NCI-H1048 (cell line): ENCODE measurements around the gene CDCP2.

ENCODE experiments used
- DNase-seq: peaks from one replicate; lab custom pipeline; 2025; lab: John Stamatoyannopoulos, UW

Gene CDCP2

DNA sequence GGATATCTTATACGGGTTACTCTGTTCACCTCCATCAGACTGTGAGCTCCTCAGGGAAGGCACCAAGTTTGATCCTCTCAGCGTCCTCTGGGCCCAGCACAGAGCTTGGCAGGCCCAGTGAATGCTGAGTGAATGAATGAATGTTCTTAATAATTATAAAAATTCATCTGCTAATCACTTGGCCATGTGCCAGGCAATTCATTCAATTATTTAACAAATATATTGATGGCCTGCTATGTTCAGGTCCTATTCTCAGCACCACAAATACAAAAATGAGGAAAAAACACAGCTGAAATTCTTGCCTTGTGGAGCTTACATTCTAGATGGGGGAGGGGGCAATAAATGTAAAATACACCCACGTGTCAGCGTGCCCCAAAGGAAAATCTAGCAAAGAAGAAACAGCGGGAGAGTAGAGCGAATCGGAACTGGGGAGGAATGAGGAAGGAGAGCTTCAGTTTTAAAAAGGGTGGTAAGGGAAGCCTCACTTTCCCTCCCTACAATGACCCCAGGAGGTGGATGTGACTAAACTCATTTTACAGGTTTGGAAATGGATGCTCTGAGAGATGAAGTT, 15.8 kb downstream of the CDCP2 start:
- DNase-seq = no peak

DNA sequence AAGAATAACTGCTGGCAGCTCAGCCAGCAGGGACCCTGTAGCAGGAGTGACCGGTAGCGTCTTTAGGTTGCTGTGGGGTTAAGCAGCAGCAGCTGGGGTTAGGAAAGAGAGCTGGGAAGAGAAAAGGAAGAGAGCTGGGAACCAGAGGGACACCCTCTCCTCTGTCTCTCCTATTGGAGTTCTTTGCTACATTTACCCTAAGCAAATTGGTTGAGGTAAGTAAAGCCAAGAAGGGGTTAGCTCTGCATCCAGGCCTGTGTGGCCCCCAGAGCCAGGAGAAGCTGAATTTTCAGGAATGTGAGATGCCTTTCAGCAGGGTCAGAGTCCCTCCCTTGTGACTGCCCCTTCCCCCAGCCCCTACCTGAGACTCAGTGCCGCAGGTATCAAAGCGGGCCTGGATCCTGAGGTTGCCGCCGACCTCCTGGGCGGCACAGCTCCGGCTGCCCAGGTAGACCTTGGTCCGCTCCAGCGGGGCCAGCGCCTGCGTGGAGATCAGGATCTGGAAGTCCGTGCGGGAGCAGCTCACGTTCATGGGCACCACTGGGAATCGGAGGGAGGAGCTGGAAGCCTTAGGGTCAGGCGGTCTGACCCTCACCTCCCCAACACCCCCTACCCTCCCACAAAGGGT, 16.4 kb downstream of the CDCP2 start:
- DNase-seq = no peak

DNA sequence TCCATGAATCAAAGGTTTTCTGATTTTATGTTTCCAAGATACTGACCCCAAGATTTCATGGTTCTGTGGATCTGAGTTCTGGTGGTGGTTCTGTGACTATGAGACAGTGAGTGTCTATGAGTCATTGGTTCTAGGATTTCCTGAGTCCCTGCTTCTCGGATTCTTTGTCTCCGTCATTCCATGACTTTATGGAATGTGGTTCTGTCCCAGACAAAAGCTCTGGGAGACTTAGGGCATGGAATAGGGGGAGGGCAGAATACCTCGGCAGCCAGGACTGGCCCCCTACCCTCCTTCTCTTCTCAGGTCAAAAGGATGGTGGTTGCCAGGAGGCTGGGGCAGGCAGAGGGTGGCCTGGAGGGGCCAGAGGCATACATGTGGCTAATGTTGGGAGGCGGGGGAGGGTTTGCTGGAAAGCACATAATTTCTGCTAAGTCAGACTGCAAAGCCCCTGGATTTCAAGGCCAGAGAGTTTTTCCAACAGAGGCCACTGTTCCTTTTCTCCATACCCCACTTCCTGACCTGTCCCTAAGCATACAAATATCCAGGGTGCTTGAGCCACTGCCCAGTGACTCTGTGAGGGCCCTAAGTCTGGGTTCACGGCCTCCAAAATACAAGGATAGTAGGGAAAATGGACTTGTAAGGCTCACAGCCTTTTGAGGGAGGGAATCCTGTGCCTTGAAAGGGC, 17.2 kb downstream of the CDCP2 start:
- no peak for DNase-seq

DNA sequence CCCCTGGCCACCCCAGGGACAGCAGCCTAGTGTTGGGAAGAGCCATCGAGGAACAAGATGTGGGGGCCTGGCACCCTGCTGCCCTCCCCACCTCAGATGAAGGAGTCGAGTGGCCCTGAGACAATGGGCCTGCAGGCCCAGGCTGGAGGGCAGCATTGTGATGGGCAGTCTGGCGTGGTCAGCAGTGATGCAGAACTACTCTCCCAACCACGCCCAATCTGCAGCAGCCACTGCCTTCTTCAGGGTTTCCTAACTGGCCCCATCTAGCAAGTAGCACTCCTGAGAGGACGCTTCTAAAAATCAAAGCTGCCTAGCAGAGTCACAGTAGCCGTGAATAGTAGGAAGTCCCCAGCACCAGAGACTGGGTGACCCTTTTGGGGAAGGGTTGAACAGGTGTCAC, 18.5 kb downstream of the CDCP2 start:
- DNase-seq = no peak

DNA sequence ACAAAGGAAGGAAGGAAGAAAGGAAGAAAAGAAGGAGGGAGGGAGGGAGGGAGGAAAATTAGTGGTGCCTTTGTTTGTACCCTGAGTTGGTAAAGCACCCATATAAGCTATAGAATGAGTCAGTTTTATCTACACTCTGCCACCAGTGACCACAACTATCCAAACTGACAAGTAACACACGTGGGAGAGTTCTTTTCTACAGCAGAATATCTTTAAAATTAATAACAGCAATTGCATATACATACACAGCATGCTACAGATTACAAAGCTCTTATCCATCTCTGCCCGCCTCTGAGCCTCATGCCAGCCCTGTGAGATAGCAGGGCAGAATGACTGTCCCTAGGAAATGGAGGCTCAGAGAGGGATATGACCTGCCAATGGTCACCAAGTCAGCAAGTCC, 20.3 kb downstream of the CDCP2 start:
- DNase-seq = no peak

DNA sequence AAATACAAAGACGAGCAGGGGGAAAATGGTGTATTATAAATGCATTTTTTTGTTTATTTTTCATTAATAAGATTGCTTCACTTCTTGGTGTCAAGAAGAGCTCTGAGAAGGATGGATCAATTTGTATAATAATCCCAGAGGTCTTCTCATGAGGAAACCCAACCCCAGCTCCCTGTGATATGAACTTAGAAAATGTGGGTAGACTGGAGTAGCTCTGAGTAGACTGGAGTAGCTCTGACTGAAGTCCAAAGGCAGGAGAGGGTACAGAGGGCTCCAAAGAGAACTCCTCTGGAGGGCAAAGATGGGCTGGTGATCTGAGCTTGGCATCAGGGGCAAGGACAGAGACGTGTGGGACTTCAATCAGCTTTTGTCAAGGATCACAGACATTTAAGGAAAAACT, 21.4 kb downstream of the CDCP2 start:
- DNase-seq = no peak

DNA sequence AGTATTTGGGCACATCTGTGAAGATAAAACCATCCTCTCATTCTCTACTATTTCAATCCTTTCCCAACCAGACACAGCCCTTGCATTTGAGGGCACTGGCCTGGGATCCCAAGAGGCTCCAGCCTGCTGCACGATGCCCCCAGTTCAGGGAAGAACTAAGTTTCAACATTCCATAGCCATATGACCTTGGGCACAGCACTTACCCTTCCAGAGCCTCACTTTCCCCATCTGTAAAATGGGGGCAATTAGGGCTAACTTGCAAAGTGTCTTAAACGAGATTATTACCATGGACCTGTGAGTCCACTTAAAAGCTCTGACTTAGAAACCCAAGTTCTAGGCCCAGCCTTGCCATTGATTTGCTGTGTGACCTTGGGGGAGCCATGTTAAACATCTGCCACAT, 22.9 kb downstream of the CDCP2 start:
- no peak for DNase-seq

DNA sequence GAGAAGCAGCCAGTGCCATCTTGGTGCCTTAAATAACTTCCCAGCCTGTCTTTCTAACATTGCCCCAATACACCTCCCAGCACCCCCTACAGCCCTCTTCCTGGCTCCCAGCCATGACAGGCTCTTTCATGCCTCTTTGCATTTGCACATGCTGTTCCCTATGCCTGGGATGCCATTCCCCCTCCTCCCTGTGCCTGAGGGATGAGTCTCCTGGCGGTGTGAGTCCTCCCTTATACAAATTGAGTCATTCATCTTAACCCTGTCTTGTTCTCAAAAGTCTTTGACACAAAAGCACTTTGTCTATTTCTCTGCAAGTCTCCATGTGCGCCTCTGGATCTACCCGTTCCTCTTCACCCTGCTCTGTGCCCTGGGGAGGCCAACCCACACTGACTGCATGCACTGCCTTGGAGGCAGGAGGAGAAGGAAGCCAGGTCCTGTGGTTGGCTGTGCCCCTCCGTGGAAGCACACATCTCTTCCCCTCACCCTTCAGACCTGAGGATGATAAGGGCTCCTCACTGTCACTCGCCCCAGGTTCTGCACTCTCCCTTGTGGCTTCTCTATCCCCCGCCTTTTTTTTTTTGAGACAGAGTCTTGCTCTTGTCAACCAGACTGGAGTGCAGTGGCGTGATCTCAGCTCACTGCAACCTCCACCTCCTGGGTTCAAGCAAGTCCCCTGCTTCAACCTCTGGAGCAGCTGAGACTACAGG, 25.1 kb downstream of the CDCP2 start:
- DNase-seq = no peak

DNA sequence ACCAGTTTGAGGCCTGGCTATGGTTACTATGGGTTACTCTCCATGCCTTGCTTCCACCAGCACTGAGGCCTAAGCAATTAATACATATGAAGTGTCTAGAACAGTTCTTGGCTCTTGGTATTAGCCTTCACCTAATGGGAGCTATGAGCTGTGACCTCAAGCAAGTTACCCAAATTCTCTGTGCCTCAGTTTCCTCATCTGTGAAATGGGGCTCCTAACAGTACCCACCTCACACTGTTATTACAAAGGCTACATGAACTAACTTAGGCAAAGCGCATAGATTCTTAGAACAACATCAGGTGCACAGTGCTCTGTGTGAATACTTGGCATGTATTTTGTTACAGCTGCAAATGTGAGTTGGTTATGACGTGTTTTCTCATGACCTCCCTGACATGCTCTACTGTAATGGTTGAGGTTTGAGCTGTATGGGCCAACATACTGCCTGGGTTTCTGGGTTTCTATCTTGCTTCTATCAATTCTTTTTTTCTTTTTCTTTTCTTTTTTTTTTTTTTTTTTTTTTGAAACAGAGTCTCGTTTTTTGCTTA, 26.5 kb downstream of the CDCP2 start:
- DNase-seq = no peak

DNA sequence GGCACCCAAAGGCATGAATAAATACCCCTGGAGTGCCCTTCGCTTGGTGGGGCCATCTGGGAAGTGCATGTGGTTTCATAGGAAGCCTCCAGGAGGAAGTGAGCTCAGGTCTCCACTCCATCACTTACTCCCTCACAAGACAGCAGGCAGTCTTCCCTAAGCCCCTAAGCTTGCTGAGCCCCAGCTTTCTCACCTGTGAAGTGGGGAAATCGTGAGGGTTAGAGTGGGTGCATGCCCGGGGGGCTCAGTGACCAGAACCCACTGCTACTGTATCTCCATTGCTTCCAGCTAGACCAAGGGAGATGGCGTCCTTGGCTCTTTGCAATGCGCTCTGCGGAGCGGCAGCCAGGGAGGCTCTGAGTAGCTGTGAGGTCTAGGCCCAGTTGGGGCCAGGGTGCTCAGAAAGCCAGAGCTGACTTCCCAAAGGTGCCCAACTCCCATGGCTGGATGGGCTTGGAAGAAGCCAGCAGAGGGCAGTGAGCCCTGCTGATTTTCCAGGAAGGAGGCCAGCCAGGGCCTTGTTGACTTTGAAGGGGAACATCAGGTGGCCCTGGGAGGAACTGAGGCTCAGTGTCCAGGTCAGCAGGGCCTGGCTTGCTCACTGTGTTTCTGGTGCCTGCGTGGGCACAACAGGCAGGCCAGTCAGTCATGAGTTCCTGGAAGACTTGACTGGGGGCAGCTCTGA, 27.3 kb downstream of the CDCP2 start:
- DNase-seq = no peak

DNA sequence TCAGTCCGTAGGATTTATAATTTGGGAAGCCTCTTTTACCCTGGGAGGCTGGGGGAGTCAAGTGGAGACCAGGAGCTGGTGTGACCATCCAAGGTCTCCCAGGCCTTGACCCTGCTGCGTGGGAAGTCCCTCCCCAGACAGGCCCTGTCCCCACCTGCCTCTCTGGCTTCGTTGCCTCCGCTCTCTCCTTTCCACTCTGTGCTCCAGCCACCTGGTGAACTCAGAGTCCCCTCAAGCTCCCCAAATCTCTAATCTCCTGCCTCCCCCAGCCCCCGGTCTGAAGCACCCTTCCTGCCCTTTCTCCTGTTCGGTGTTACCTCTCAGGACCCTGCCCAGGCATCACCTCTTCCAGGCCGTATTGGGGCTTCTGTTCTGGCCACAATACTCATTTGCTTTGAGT, 27.9 kb downstream of the CDCP2 start:
- no peak for DNase-seq

DNA sequence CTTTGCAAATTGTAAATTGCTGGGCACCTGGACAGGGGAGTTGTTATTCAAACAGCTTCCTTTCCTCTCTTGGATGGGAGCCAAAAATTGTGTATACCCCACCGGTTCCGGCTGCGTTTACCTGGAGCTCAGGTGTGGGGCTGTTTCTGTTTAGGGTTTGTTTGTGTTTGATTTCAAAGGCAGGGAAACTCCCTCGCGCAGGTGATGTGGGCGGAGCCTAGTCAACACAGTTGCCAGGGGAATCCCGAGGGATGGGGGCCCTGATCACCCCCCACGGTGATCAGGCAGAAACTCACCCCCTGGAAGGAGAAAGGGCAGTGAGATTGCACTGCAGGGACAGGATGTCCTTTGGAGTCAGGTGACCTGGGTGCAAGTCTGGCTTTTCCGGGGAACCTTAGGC, 28.3 kb downstream of the CDCP2 start:
- DNase-seq = no peak

DNA sequence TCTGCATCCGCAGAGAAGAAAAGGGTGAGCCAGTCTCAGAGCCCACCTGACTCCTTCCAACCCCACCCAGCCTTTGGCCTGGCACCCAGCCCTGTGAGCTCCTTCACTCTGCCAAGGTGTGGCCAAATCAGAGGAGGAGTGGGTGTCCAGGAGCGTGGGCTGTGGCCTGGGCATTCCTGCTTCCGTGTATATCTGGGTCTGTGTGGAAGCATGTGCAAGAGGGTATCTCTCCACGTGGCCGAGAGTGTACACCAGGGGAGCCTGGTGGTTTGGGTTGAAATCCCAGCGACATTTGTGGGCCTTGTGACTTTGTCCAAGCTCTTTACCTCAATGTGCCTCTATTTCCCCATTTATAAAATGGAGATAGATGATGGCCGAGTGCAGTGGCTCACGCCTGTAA, 29.8 kb downstream of the CDCP2 start:
- no peak for DNase-seq

DNA sequence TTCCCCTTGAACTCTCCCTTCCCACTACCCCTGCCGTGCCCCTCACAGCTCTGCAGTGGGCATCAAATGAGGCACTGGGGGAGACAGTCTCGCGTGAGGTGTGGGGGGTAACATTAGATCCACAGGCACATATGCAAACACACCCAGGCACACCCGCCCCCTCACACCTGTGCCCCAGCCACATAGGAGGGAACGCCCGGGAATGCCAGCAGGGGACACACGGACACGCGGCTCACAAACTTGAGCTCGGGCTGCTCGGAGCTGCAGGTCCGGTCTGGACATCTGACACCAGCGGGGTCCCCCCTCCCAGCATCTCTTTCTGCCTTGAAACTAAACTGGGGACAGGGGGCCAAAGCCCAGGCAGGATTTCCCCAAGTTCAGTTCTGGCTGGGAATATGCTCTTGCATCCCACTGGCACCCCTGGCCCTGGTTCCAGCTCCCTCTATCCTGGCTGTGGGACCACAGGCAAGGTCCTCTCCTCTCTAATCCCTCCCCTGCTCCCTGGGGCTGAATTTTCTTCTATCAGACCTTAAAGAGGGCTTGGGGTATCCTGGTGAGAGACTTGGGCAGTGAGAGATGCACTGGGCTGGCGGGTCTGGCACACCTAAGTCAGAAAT, 30.6 kb downstream of the CDCP2 start:
- no peak for DNase-seq

DNA sequence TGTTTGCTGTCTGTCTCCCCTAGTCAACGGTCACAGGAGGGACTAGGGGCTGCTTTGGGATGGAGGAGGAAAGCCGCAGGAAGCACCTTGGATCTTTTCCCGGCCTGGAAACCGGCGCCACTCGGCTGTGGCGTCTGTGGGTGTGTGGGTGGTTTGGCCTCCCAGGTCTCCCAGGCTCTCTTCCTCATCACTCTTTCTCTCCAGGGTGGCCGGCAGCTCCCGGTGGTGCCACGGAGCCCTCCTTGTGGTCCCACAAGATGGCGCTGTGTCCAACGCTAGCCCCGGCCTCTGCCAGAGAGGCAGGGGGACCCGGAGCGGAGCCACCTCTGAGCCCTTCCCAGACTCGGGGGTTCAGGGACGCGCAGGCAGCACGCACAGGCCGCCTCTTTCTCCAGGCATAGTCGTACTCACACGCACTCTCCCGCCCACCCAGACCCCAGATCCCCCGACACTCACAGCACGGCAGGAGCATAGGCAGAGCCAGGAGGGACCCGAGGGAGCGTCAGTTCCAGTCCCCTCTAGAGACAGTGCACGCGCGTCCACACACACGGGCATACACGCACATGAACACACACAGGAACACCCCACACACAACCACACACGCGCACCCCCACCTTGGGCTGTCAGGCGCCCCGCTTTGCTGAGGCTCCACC, 31.2 kb downstream of the CDCP2 start:
- DNase-seq = peak; percentile 10

DNA sequence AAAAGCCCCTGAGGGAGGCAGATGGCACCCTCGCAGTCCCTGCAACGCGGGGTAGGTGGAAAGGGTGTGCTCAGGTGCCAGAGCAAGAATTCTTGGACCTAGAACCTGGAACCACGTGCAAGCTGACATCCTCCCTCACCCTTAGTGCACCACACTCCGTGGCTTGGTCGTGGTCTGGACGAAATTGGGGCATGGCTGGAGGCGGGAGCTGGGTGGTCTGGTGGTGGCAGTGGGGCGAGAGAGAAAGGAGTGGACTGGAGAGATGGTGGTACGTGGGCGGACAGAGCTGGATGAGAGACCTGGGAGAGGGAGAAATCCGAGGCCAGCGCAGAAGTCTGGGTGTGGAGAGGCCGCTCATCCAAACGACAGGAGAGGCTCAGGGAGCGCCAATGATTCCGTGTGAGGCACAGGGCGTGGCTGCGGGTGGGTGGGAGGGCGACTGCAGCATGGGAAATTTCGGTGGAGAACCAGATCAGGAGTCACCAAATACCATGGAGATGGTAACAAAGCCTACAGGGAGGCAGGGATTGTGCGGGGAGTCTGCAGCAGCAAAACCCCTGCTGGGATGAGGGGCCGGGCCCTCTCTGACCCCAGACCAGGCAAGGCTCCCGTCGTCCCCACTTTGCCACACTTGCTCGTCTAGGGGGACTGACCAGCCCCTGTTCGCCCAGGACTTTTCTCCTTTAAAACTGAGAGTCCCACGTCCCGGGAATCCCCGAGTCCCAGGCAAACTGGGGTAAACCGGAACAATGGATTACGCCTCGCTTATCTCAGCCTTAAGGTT, 31.9 kb downstream of the CDCP2 start:
- no peak for DNase-seq

DNA sequence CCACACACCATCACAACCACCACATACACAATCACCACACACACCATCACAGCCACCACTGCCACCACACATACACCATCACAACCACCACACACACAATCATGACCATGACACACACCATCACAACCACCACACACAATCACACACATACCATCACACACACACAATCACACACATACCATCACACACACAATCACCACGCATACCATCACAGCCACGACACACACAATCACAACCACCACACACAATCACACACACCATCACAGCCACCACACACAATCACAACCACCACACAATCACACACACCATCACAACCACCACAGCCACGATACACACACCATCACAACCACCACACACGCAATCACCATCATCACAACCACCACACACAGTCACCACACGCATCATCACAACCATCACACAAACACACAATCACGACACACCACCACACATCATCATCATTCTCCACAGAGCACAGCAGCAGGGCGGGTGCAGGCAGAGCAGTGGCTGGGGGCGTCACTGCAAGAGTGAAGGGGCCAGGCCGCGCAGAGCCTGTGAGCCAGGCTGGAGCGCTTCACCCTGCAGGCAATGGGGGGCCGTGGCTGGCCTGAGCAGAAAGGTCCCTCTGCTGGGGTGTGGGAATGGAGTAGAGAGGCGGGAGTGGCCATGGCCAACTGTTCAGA, 32.6 kb downstream of the CDCP2 start:
- no peak for DNase-seq

DNA sequence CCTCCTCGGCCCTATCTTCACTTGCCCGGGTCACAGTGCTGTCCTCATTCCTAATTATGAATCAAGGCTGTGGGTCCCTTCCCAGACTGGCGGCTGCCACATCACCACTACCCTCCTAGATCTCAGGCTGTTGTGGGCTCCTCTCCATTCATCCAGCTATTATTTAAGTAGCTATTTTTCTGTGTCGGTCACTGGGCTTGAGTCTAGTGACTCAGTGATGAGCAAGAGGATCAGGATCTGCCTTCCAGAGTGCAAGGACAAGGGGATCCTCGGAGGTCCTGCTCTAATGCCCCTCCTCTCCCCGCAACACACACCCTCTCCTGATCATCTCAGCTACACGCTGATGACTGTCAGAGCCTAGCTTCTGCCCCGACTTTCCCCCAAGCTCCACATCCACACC, 34.1 kb downstream of the CDCP2 start:
- DNase-seq = no peak

DNA sequence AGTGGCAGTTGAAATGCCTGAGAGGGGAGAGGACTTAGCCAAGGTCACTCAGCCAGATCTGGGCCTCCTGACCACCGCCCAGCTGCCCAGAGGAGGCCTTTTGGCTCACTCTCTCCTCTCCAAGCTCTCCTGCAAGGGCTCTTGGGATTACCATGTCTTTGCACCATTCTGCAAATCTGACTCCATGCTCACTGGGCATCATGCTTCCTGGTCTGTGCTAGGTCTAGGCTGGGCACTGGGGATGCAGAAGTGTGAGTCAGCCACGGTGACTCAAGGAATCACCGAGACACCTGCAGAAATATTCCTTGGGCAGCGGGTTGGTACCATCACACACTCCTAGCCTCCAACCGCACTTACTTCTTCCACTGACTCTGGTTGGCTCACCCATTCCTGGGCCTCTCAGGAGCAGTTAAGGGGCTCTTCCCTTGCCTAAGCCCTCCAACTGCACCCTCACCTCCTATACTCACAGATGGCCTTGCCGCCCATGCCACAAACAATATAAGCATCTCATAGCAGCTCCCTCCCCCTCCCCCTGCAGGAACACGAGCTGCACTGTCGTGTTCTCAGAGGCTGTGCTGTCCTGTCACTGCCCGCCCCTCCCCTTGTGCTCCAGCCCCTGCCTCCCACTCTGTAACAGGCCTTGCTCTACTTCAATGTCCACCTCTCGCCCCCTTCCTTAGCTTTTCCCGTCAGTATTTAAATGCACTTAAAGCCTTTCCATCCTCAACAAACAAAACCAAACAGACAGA, 34.8 kb downstream of the CDCP2 start:
- no peak for DNase-seq
